GM12873 (cell line): ENCODE measurements around the gene NCOA3.

ENCODE experiments used
- TF ChIP-seq, protein P1 (sequence below): IDR thresholded peaks from 2 replicates; pipeline ENCODE4 v1.5.1; 2012; ENCODE audit warnings: low read depth, mild to moderate bottlenecking, moderate library complexity, low read length, control low read depth; ENCODE audit not compliant: insufficient read depth; ENCODE audit errors: missing control alignments

The NCOA3 gene

GRCh38 chr20:47543006-47543431 lies 41.3 kb downstream of the NCOA3 start:
- TF ChIP-seq, protein P1, sequence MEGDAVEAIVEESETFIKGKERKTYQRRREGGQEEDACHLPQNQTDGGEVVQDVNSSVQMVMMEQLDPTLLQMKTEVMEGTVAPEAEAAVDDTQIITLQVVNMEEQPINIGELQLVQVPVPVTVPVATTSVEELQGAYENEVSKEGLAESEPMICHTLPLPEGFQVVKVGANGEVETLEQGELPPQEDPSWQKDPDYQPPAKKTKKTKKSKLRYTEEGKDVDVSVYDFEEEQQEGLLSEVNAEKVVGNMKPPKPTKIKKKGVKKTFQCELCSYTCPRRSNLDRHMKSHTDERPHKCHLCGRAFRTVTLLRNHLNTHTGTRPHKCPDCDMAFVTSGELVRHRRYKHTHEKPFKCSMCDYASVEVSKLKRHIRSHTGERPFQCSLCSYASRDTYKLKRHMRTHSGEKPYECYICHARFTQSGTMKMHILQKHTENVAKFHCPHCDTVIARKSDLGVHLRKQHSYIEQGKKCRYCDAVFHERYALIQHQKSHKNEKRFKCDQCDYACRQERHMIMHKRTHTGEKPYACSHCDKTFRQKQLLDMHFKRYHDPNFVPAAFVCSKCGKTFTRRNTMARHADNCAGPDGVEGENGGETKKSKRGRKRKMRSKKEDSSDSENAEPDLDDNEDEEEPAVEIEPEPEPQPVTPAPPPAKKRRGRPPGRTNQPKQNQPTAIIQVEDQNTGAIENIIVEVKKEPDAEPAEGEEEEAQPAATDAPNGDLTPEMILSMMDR: no peak

DNA sequence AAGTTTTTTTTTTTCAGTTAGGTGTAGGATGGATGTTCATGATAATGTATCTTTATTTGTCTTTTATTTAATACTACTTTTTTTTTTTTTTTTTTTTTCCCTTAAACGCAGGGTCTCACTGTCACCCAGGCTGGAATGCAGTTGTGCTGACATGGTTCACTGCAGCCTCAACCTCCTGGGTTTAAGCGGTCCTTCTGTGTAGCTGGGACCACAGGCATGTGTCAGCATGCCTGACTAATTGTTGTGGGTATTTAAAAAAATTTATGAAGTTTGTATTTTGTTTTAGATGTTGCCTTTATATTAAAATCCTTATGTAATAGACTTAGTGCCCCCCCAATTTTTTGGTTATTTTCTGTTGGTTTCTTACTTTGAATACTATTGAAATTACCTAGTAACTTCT lies 42.6 kb downstream of the NCOA3 start:
- TF ChIP-seq, protein P1: no peak

DNA sequence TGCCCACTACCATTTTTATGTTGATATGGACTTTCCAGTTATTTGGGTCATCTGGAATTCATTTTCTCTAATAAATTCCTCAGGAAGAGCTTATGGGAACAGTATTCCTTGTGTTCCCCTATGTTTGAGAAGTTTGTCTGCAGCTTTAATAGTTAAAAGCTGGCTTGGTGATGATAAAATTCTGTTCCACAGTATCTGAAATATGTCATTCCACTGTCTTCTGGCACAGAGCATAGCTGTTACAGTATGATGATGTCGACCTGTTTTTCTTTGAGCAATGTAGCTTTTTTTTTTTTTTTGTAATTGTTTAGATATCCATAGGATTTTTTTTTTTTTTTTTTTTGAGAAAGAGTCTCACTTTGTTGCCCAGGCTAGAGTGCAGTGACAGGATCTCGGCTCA lies 43.2 kb downstream of the NCOA3 start:
- TF ChIP-seq, protein P1: no peak

DNA sequence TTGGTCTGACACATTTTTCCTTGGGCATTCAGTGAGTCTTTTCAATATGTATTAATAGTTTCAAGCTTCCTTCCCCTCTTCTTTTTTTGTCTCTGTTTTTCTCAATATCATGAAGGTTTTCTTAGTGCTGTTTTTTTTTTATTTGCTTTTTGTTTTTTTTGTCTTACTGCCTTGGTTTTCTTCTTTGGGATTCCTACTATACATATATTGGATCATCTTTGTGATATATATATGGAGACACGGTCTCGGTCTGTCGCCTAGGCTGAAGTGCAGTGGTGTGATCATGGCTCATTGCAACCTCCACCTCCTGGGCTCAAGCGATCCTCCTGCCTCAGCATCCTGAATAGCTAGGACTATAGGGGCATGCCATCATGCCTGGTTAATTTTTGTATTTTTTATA lies 43.8 kb downstream of the NCOA3 start:
- TF ChIP-seq, protein P1: no peak

GRCh38 chr20:47546184-47547033 lies 44.7 kb downstream of the NCOA3 start:
- TF ChIP-seq, protein P1: no peak

DNA sequence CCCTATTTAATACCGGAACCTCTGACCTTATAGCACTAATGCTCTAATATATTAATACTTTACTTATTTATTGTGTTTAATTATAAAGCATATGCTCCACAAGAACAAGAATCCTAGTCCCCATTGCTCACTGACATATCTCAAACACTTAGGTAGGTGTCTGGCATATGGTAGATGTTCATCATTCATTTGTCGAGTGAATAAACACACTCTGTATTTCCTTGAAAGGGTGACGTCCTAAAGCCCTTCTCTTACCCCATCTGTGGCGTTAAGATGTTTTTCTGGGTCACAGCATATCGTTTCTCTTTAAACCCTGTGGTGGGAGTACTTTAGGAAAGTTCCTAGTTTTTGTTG lies 45.3 kb downstream of the NCOA3 start:
- TF ChIP-seq, protein P1: no peak

DNA sequence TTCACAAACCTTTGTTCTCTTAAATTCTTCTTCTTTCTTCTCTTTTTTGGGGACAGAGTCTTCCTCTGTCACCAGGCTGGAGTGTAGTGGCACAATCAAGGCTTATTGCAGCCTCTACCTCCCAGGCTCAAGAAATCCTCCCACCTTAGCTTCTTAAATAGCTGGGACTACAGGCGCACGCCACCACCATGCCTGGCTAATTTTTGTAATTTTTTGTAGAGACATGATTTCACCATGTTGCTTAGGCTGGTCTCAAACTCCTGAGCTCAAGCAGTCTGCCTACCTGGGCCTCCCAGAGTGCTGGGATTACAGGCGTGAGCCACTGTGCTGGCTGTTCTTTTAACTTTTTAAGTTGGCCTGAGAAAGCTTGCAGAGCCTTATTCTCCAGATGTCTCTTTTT lies 48.0 kb downstream of the NCOA3 start:
- TF ChIP-seq, protein P1: no peak
